ENCODE results near the gene SPON1. TPM values are rescaled to one million over a fixed set of nuclear protein-coding genes. Genes with fewer than 3 reads are reported as not detected.

Gene SPON1
- total RNA-seq, 6 experiments from 2014 or later: not detected

DNA sequence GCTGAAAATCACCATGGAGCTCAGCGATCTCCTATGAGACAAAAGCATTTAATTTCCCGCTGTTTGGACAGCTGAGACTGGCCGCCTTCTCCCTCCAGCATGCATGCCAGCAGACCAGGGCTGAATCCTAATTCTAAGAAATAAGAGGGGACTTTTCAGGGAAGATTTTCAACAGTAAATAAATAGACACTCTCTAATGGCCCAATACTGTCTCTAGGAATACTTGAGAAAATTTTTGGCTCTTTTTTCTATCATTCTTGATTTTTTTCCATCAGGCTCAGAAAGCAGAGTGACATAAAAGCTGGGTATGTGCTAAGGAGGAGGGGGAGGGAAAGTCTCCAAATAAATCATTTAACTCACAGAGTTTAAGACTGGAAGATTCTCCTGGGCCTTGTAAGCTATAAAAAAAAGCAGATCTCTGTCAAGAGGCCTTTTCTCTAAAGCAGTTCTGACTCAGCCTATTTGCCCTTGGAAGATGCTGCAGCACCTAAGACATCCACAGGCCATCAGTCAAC, 17.6 kb upstream of the SPON1 start:
- H3K27me3 Mint-ChIP-seq (ENCODE audit: insufficient read depth): peaks cover 11% of the 10 kb centered on the region
- no peaks in the 10 kb centered on the region for H3K36me3 Mint-ChIP-seq (ENCODE audit: low read depth)
- TF ChIP-seq, protein P1, sequence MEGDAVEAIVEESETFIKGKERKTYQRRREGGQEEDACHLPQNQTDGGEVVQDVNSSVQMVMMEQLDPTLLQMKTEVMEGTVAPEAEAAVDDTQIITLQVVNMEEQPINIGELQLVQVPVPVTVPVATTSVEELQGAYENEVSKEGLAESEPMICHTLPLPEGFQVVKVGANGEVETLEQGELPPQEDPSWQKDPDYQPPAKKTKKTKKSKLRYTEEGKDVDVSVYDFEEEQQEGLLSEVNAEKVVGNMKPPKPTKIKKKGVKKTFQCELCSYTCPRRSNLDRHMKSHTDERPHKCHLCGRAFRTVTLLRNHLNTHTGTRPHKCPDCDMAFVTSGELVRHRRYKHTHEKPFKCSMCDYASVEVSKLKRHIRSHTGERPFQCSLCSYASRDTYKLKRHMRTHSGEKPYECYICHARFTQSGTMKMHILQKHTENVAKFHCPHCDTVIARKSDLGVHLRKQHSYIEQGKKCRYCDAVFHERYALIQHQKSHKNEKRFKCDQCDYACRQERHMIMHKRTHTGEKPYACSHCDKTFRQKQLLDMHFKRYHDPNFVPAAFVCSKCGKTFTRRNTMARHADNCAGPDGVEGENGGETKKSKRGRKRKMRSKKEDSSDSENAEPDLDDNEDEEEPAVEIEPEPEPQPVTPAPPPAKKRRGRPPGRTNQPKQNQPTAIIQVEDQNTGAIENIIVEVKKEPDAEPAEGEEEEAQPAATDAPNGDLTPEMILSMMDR (IDR thresholded peaks at IDR 0.05): no peak
- H3K4me3 Mint-ChIP-seq: no peak overlapping the region
- H3K4me1 Mint-ChIP-seq (ENCODE audit: low read depth): peaks cover 25% of the 10 kb centered on the region
- no peak for DNase-seq
- no peaks in the 10 kb centered on the region for H3K9me3 Mint-ChIP-seq
- H3K27ac Mint-ChIP-seq: no peak overlapping the region

DNA sequence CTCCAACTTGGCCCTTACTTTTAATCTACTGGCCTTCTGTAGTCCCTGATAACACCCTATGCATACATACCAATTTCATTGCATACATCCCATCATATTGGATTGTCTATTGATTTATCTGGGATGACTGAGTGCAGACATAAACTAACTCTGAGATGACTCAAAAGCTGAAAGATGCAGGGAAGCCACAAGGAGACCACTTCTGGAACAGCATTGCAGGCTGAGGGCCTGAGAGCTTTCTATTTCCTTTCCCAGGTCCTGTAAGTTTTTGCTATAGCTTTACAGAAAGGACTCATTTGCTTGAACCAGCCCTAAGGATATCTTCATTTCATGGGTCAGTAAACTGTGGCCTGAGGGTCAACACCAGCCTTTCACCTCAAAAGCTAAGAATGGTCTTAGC, 15.1 kb upstream of the SPON1 start:
- no peak overlapping the region for H3K4me3 Mint-ChIP-seq
- TF ChIP-seq, protein P1 (IDR thresholded peaks at IDR 0.05): no peak
- no peaks in the 10 kb centered on the region for H3K36me3 Mint-ChIP-seq (ENCODE audit: low read depth)
- no peak for DNase-seq
- no peak overlapping the region for H3K27ac Mint-ChIP-seq
- H3K4me1 Mint-ChIP-seq (ENCODE audit: low read depth): peaks cover 13% of the 10 kb centered on the region
- H3K27me3 Mint-ChIP-seq (ENCODE audit: insufficient read depth): peaks cover 11% of the 10 kb centered on the region
- H3K9me3 Mint-ChIP-seq: no peaks in the 10 kb centered on the region

DNA sequence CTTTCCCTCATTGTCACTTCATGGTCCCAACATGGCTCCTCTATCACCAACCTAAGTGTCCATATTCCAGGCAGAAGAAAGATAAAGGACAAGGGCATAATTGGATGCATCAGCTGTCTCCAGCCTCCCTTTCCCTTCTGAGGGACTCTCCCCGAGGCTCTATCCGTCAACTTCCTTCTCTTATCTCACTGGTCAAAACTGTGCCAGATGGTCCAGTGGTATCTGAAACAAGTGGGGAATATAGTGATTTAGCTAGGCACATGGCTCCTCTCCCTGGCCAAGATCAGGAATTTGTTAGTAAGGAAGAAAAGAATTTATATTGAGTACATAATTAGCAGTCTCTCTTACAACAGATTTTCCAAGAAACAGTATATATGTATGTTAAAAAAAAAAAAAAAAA, 12.6 kb upstream of the SPON1 start:
- DNase-seq: no peak
- Mint-ChIP-seq H3K27me3 (ENCODE audit: insufficient read depth) (peaks cover 16% of the 10 kb centered on the region), H3K4me3 (no peak overlapping the region), H3K4me1 (ENCODE audit: low read depth) (no peaks in the 10 kb centered on the region), H3K9me3 (no peaks in the 10 kb centered on the region), H3K27ac (no peak overlapping the region), H3K36me3 (ENCODE audit: low read depth) (no peaks in the 10 kb centered on the region)
- TF ChIP-seq, protein P1 (IDR thresholded peaks at IDR 0.05): no peak

DNA sequence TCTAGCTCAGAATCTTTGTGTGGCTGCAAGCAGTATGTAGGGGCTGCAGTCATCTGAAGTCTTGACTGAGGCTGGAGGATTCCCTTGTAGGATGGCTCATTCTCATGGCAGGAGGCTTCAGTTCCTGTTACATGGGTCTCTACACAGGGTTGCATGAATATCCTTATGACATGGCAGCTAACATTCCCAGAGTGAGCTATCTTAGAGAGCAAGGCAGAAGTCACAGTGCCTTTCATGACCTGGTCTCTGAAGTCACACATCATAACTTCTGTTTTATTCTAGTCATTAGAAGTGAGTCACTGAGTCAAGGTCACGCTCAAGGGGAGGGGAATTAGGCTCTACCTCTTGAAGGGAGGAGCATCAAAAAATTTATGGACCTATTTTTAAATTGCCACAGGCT, 10.3 kb upstream of the SPON1 start:
- no peaks in the 10 kb centered on the region for H3K4me1 Mint-ChIP-seq (ENCODE audit: low read depth)
- no peak for DNase-seq
- TF ChIP-seq, protein P1 (IDR thresholded peaks at IDR 0.05): no peak
- H3K9me3 Mint-ChIP-seq: no peaks in the 10 kb centered on the region
- no peaks in the 10 kb centered on the region for H3K36me3 Mint-ChIP-seq (ENCODE audit: low read depth)
- no peak overlapping the region for H3K27ac Mint-ChIP-seq
- peaks cover 12% of the 10 kb centered on the region for H3K27me3 Mint-ChIP-seq (ENCODE audit: insufficient read depth)
- H3K4me3 Mint-ChIP-seq: no peak overlapping the region

DNA sequence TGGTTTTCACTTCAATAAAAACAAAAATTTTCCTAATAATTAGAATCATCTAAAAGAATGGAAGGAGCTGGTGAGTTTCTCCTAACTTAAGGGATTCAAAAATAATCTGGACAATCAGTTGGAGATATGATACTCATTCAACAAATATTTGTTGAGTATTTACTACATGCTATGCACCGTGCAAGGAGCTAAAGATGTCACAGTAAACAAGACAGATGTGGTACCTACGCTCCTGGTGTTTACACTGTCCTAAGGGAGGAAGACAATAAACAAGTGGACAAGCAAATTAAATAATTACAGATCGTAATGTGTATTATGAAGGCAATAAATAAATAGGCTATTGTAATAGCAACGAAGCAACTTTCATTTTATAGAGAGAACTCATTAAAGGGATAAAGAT, 9.9 kb upstream of the SPON1 start:
- Mint-ChIP-seq H3K9me3 (no peaks in the 10 kb centered on the region), H3K4me1 (ENCODE audit: low read depth) (no peaks in the 10 kb centered on the region), H3K4me3 (no peak overlapping the region), H3K27me3 (ENCODE audit: insufficient read depth) (peaks cover 12% of the 10 kb centered on the region), H3K27ac (no peak overlapping the region), H3K36me3 (ENCODE audit: low read depth) (no peaks in the 10 kb centered on the region)
- TF ChIP-seq, protein P1 (IDR thresholded peaks at IDR 0.05): no peak
- DNase-seq: no peak

DNA sequence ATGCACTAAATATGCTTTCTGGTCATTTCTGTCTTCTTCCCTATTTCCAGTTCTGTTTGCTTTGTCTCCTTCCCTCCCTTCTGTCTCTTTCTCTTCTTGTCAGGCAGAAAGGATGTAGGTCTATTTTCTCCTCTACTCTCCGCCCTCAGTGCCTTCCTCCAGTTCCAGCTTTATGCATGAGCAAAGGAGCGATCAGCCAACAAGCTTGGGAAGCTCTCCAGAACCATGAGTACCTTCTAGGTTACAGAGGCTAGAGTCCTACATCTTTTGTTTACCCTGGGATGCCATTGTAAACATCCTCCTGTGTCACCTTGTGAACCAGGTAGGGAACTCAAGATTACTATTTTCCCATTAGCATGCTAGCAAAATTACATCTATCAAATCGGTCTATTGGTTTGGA, 7.9 kb upstream of the SPON1 start:
- no peak for DNase-seq
- no peak overlapping the region for H3K27ac Mint-ChIP-seq
- no peaks in the 10 kb centered on the region for H3K4me1 Mint-ChIP-seq (ENCODE audit: low read depth)
- no peak overlapping the region for H3K4me3 Mint-ChIP-seq
- TF ChIP-seq, protein P1 (IDR thresholded peaks at IDR 0.05): no peak
- no peaks in the 10 kb centered on the region for H3K9me3 Mint-ChIP-seq
- H3K27me3 Mint-ChIP-seq (ENCODE audit: insufficient read depth): peaks cover 18% of the 10 kb centered on the region
- H3K36me3 Mint-ChIP-seq (ENCODE audit: low read depth): no peaks in the 10 kb centered on the region
